Thoracic aorta (tissue), 2 donors: Measurements from ENCODE around the gene TMEM26. TPM values are rescaled to one million over a fixed set of nuclear protein-coding genes. Genes with fewer than 3 reads are reported as not detected.

ENCODE experiments used
- ATAC-seq: fragments of 150-250 bp; one replicate; pipeline ENCODE4 v1.8.0; 2017; ENCODE audit warnings: low read depth; ENCODE audit not compliant: insufficient number of reproducible peaks, low FRiP score
- DNase-seq: peaks from one replicate; pipeline ENCODE4 v3.0.0-alpha.2; 2020; ENCODE audit warnings: low spot score
- H3K27ac ChIP-seq, 2 donors: fragments of 200-600 bp; sonication (generic); 1 replicate in 1 of 2; 2 replicates in 1 of 2; pipeline ENCODE4 v1.5.1; 2016; ENCODE audit warnings: mild to moderate bottlenecking in 2 of 2, moderate library complexity in 2 of 2
- H3K27me3 ChIP-seq: fragments of 200-600 bp; sonication (generic); replicated peaks from 2 replicates; pipeline ENCODE4 v1.6.0; 2016; ENCODE audit warnings: mild to moderate bottlenecking; ENCODE audit not compliant: insufficient read depth
- H3K36me3 ChIP-seq: fragments of 200-600 bp; sonication (generic); one replicate; pipeline ENCODE4 v1.5.1; 2016
- H3K4me1 ChIP-seq, 2 donors: fragments of 200-600 bp; sonication (generic); 1 replicate in 1 of 2; 2 replicates in 1 of 2; pipeline versions ENCODE4 v1.5.1 to v1.6.0; 2016; ENCODE audit warnings: low read depth in 2 of 2, mild to moderate bottlenecking in 1 of 2; ENCODE audit not compliant: control insufficient read depth in 1 of 2
- H3K4me3 ChIP-seq: fragments of 200-600 bp; sonication (generic); 2 replicates; pipeline ENCODE4 v1.5.1; 2016; ENCODE audit warnings: mild to moderate bottlenecking
- H3K9me3 ChIP-seq: fragments of 200-600 bp; sonication (generic); 2 replicates; pipeline ENCODE4 v1.5.1; 2016
- total RNA-seq, 2 donors: library from RNA; depleted of rRNA; stranded (reverse); fragments of >200 nt; gene quantifications; one replicate each; pipeline versions ENCODE4 v1.1.0 to v1.2.3, GENCODE V29; 2016
- TF ChIP-seq, protein P1 (sequence below): fragments of 200-600 bp; sonication (generic); IDR thresholded peaks from one replicate; pipeline ENCODE4 v1.5.1; 2019; ENCODE audit warnings: antibody characterized with exemption

Gene TMEM26
- total RNA-seq, 2 donors from 2014 or later, result 0.27 to 1.2 TPM

- TF ChIP-seq, protein P1, sequence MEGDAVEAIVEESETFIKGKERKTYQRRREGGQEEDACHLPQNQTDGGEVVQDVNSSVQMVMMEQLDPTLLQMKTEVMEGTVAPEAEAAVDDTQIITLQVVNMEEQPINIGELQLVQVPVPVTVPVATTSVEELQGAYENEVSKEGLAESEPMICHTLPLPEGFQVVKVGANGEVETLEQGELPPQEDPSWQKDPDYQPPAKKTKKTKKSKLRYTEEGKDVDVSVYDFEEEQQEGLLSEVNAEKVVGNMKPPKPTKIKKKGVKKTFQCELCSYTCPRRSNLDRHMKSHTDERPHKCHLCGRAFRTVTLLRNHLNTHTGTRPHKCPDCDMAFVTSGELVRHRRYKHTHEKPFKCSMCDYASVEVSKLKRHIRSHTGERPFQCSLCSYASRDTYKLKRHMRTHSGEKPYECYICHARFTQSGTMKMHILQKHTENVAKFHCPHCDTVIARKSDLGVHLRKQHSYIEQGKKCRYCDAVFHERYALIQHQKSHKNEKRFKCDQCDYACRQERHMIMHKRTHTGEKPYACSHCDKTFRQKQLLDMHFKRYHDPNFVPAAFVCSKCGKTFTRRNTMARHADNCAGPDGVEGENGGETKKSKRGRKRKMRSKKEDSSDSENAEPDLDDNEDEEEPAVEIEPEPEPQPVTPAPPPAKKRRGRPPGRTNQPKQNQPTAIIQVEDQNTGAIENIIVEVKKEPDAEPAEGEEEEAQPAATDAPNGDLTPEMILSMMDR, result no peak
- Histone ChIP-seq H3K27ac (no peak overlapping the region), H3K27me3 (no peaks in the 10 kb centered on the region), H3K9me3 (no peaks in the 10 kb centered on the region), H3K4me3 (no peak overlapping the region), H3K4me1 (peaks cover 14 to 32% of the 10 kb centered on the region in 2 donors), H3K36me3 (no peaks in the 10 kb centered on the region)
- ATAC-seq (no peak), DNase-seq (no peak)
Measured at GRCh38 chr10:61465901-61466632, 12.9 kb upstream of the TMEM26 start.

DNA sequence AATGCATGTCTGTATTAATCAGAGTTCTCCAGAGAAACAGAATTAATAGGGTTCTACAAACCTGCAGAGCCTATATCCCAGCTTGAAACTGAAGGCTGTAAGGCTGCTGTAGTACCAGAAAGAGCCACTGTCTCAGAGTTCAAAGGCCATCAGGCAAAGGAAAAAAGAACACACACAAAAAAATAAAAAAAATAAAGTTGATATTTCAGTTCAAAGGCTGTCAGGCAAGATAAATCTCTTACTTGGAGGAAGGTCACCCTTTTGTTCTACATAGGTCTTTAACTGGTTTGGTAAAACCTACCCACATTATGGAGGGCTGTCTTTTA lies 12.0 kb upstream of the TMEM26 start:
- Histone ChIP-seq H3K4me3 (no peak overlapping the region), H3K9me3 (no peaks in the 10 kb centered on the region), H3K27me3 (no peaks in the 10 kb centered on the region), H3K36me3 (no peaks in the 10 kb centered on the region), H3K27ac (no peak overlapping the region), H3K4me1 (peaks cover 14 to 32% of the 10 kb centered on the region in 2 donors)
- TF ChIP-seq, protein P1, result no peak
- no peak for ATAC-seq
- DNase-seq, result no peak

DNA sequence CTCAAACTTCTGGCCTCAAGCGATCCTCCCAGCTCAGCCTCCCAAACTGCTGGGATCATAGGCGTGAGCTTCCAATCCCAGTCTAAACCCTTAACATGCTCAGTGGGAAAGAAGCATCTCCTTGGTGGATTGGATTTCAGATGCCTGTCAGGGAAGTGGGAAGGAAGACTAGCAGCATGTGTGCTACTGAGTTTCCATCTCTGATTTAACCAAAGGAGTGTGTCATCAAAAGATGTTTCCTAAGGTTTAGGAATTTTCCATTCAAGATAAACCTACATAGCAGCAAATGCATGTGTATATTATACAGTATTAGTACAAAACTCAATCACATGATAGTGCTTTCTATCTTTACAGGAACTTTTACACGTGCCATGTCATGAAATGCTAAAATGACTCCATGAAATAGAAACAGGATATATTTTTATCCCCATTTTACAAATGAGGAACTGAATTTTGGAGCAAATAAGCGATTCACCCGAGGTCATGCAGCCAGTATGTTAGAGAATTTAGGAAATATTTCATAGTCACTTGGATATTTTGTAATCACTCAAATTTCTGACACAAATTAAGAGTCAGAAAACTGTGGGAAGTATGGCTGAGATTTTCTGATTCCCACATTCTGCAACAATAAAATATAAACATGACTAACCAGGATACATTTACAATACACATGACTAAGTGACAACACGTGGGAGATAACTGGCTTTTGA lies 11.4 kb upstream of the TMEM26 start:
- TF ChIP-seq, protein P1, result no peak
- DNase-seq, result no peak
- H3K4me1 ChIP-seq, result peaks cover 14 to 32% of the 10 kb centered on the region in 2 donors
- no peak overlapping the region for H3K4me3 ChIP-seq
- H3K9me3 ChIP-seq, result no peaks in the 10 kb centered on the region
- H3K27ac ChIP-seq, result no peak overlapping the region
- no peaks in the 10 kb centered on the region for H3K36me3 ChIP-seq
- H3K27me3 ChIP-seq, result no peaks in the 10 kb centered on the region
- no peak for ATAC-seq

DNA sequence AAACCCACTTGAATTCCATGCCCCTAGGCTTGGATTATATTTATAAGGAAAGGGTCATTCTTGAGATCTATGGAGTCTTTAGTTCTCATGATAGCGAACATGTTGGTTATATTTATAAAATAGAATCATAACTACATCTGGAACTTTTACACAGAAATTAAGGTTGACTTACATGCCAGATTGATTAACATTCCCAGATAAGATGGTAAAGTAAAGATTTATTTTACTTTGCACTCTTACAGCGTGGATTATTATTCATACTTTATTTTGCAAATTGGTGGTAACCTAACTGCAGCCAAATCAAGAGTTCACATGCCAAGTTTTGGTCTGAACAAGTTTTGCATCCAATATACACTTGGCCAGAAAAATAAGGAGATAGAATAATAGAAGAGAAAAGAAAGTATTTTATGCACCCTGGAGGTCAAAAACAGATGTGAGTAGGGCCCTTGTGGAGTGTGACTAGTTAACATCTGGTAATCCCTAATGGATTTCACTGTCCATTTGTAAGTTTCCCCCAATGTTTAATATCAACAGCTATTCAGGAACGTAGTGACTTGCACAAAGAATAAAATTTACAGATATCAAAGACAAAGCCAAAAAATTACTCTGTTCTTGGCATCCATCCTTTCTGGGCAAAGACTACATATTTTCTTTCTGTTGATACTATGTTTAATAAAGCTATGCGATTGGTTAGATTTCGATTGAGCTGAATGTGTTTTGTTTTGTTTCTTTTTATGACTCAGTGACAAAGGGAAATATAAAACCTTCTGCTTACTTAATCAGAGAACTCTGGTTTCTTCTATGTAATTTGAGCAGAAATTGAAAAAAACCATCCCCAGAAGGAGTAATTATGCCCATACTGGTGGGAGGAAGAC lies 10.1 kb upstream of the TMEM26 start:
- no peaks in the 10 kb centered on the region for H3K36me3 ChIP-seq
- DNase-seq (no peak), ATAC-seq (no peak)
- TF ChIP-seq, protein P1, result no peak
- H3K4me1 ChIP-seq, result peaks cover 14 to 32% of the 10 kb centered on the region in 2 donors
- no peaks in the 10 kb centered on the region for H3K9me3 ChIP-seq
- no peaks in the 10 kb centered on the region for H3K27me3 ChIP-seq
- H3K27ac ChIP-seq, result peak overlapping the region; percentile 4 to 29
- peak overlapping the region; percentile 44 for H3K4me3 ChIP-seq

GRCh38 chr10:61460835-61461234 lies 7.7 kb upstream of the TMEM26 start:
- H3K27ac ChIP-seq, result no peak overlapping the region
- TF ChIP-seq, protein P1, result no peak
- H3K9me3 ChIP-seq, result no peaks in the 10 kb centered on the region
- no peak overlapping the region for H3K4me3 ChIP-seq
- ATAC-seq (no peak), DNase-seq (no peak)
- no peaks in the 10 kb centered on the region for H3K27me3 ChIP-seq
- H3K36me3 ChIP-seq, result no peaks in the 10 kb centered on the region
- H3K4me1 ChIP-seq, result peaks cover 14 to 38% of the 10 kb centered on the region in 2 donors
